HEK293 (cell line): Measurements from ENCODE around the gene PDZD2.

ENCODE experiments used
- CTCF ChIA-PET: fragments of 350-600 bp; formaldehyde crosslinking; extraction: SDS; loops from one replicate; lab custom pipeline; 2021; ENCODE audit warnings: antibody characterized with exemption; lab: Yijun Ruan, JAX
- POLR2A ChIA-PET: fragments of 300-600 bp; formaldehyde crosslinking; extraction: SDS; loops from one replicate; lab custom pipeline; 2020; ENCODE audit warnings: antibody characterized with exemption, inconsistent platforms; lab: Yijun Ruan, JAX
- H3K27ac ChIP-seq: fragments of 200-500 bp; sonication (Bioruptor generic); 2 replicates; pipeline ENCODE4 v1.5.1; 2014; ENCODE audit warnings: low read depth, low read length, control low read depth, inconsistent platforms; ENCODE audit errors: extremely low read depth
- H3K36me3 ChIP-seq, 2 experiments: fragments of 200-500 bp in 1 of 2; sonication (Bioruptor generic) in 1 of 2; 1 replicate in 1 of 2; 2 replicates in 1 of 2; pipeline ENCODE4 v1.5.1; 2014 to 2017; ENCODE audit warnings: inconsistent platforms in 2 of 2, low read length in 2 of 2; ENCODE audit not compliant: control insufficient read depth in 2 of 2, insufficient read depth in 1 of 2
- H3K4me1 ChIP-seq: fragments of 200-500 bp; sonication (Bioruptor generic); 2 replicates; pipeline ENCODE4 v1.5.1; 2014; ENCODE audit warnings: mild to moderate bottlenecking, low read length, inconsistent platforms; ENCODE audit not compliant: control insufficient read depth, insufficient read depth
- H3K4me3 ChIP-seq: 2 replicates; pipeline ENCODE4 v1.5.1; 2011; ENCODE audit warnings: low read depth, mild to moderate bottlenecking, control low read depth, low read length, moderate library complexity
- H3K9me3 ChIP-seq: fragments of 200-500 bp; sonication (Bioruptor generic); 2 replicates; pipeline ENCODE4 v1.5.1; 2014; ENCODE audit warnings: low read depth, low read length, inconsistent platforms; ENCODE audit not compliant: control insufficient read depth, insufficient read depth
- EGR2 ChIP-seq: fragments of 450-650 bp; formaldehyde crosslinking; IDR thresholded peaks from 2 replicates; pipeline ENCODE4 v1.5.1; 2016; ENCODE audit warnings: low read depth, missing biosample characterization, missing genetic modification characterization
- GLIS1 ChIP-seq: fragments of 450-650 bp; formaldehyde crosslinking; IDR thresholded peaks from 2 replicates; pipeline ENCODE4 v1.5.1; 2016; ENCODE audit warnings: missing biosample characterization, missing genetic modification characterization
- IKZF3 ChIP-seq: fragments of 450-650 bp; IDR thresholded peaks from 2 replicates; pipeline ENCODE4 v1.5.0; 2018; ENCODE audit warnings: missing biosample characterization, mild to moderate bottlenecking, missing genetic modification characterization, moderate library complexity
- KLF9 ChIP-seq: fragments of 450-650 bp; formaldehyde crosslinking; IDR thresholded peaks from 2 replicates; pipeline ENCODE4 v1.5.1; 2016; ENCODE audit warnings: missing biosample characterization, missing genetic modification characterization, low read depth
- MZF1 ChIP-seq: fragments of 450-650 bp; formaldehyde crosslinking; IDR thresholded peaks from 2 replicates; pipeline ENCODE4 v1.5.1; 2017; ENCODE audit warnings: missing biosample characterization, missing genetic modification characterization, borderline replicate concordance
- WT1 ChIP-seq: fragments of 450-650 bp; formaldehyde crosslinking; IDR thresholded peaks from 2 replicates; pipeline ENCODE4 v1.5.1; 2016; ENCODE audit warnings: missing biosample characterization, missing genetic modification characterization
- YY1 ChIP-seq: fragments of 450-650 bp; formaldehyde crosslinking; IDR thresholded peaks from 2 replicates; pipeline ENCODE4 v1.5.1; 2018; ENCODE audit warnings: missing biosample characterization, missing genetic modification characterization
- YY2 ChIP-seq: fragments of 450-650 bp; formaldehyde crosslinking; IDR thresholded peaks from 2 replicates; pipeline ENCODE4 v1.5.1; 2016; ENCODE audit warnings: missing biosample characterization, missing genetic modification characterization
- ZEB2 ChIP-seq: fragments of 450-650 bp; formaldehyde crosslinking; IDR thresholded peaks from 2 replicates; pipeline ENCODE4 v1.5.1; 2016; ENCODE audit warnings: missing biosample characterization, missing genetic modification characterization
- ZFHX2 ChIP-seq: fragments of 450-650 bp; formaldehyde crosslinking; conservative IDR thresholded peaks from 2 replicates; pipeline ENCODE4 v1.5.1; 2016; ENCODE audit warnings: missing biosample characterization, missing genetic modification characterization
- ZFP3 ChIP-seq: fragments of 450-650 bp; formaldehyde crosslinking; IDR thresholded peaks from 2 replicates; pipeline ENCODE4 v1.5.1; 2016; ENCODE audit warnings: low read depth, missing biosample characterization, missing genetic modification characterization
- ZIC2 ChIP-seq: fragments of 450-650 bp; formaldehyde crosslinking; IDR thresholded peaks from 2 replicates; pipeline ENCODE4 v1.5.1; 2016; ENCODE audit warnings: missing biosample characterization, missing genetic modification characterization
- ZNF2 ChIP-seq: fragments of 450-650 bp; formaldehyde crosslinking; IDR thresholded peaks from 2 replicates; pipeline ENCODE4 v1.5.1; 2016; ENCODE audit warnings: missing biosample characterization, missing genetic modification characterization
- ZNF211 ChIP-seq: fragments of 450-650 bp; formaldehyde crosslinking; IDR thresholded peaks from 2 replicates; pipeline ENCODE4 v1.5.1; 2016; ENCODE audit warnings: low read depth, missing biosample characterization, missing genetic modification characterization
- ZNF266 ChIP-seq: fragments of 450-650 bp; formaldehyde crosslinking; IDR thresholded peaks from 2 replicates; pipeline ENCODE4 v1.5.1; 2016; ENCODE audit warnings: missing biosample characterization, missing genetic modification characterization, low read depth
- ZNF335 ChIP-seq: fragments of 450-650 bp; formaldehyde crosslinking; conservative IDR thresholded peaks from 2 replicates; pipeline ENCODE4 v1.5.1; 2016; ENCODE audit warnings: missing biosample characterization, missing genetic modification characterization
- ZNF561 ChIP-seq: fragments of 450-650 bp; IDR thresholded peaks from 2 replicates; pipeline ENCODE4 v1.5.1; 2018; ENCODE audit warnings: missing biosample characterization, missing genetic modification characterization, borderline replicate concordance
- ZNF629 ChIP-seq: fragments of 450-650 bp; formaldehyde crosslinking; IDR thresholded peaks from 2 replicates; pipeline ENCODE4 v1.5.1; 2017; ENCODE audit warnings: missing biosample characterization, missing genetic modification characterization
- ZNF660 ChIP-seq: fragments of 450-650 bp; IDR thresholded peaks from 2 replicates; pipeline ENCODE4 v1.5.1; 2018; ENCODE audit warnings: missing biosample characterization, mild to moderate bottlenecking, missing genetic modification characterization
- ZNF76 ChIP-seq: fragments of 450-650 bp; formaldehyde crosslinking; IDR thresholded peaks from 2 replicates; pipeline ENCODE4; 2016; ENCODE audit warnings: low read depth, missing biosample characterization, missing genetic modification characterization, borderline replicate concordance
- TF ChIP-seq, protein P1 (sequence below): fragments of 450-650 bp; formaldehyde crosslinking; optimal IDR thresholded peaks from 2 replicates; pipeline ENCODE3; 2016; ENCODE audit warnings: missing biosample characterization, mild to moderate bottlenecking, missing genetic modification characterization
- TF ChIP-seq, protein P2 (sequence below): fragments of 450-650 bp; formaldehyde crosslinking; IDR thresholded peaks from 2 replicates; pipeline ENCODE4 v1.5.1; 2017; ENCODE audit warnings: missing biosample characterization, missing genetic modification characterization
- TF ChIP-seq, protein P3 (sequence below): fragments of 450-650 bp; formaldehyde crosslinking; IDR thresholded peaks from 2 replicates; pipeline ENCODE4 v1.5.1; 2016; ENCODE audit warnings: missing biosample characterization, missing genetic modification characterization
- TF ChIP-seq, protein P4 (sequence below): fragments of 450-650 bp; formaldehyde crosslinking; IDR thresholded peaks from 2 replicates; pipeline ENCODE4 v1.5.1; 2017; ENCODE audit warnings: missing biosample characterization, missing genetic modification characterization
- TF ChIP-seq, protein P5 (sequence below): fragments of 450-650 bp; formaldehyde crosslinking; IDR thresholded peaks from 2 replicates; pipeline ENCODE4 v1.5.1; 2017; ENCODE audit warnings: missing biosample characterization, missing genetic modification characterization
- TF ChIP-seq, protein P6 (sequence below): fragments of 450-650 bp; formaldehyde crosslinking; IDR thresholded peaks from 2 replicates; pipeline ENCODE4 v1.5.1; 2016; ENCODE audit warnings: missing biosample characterization, missing genetic modification characterization

The PDZD2 gene

DNA sequence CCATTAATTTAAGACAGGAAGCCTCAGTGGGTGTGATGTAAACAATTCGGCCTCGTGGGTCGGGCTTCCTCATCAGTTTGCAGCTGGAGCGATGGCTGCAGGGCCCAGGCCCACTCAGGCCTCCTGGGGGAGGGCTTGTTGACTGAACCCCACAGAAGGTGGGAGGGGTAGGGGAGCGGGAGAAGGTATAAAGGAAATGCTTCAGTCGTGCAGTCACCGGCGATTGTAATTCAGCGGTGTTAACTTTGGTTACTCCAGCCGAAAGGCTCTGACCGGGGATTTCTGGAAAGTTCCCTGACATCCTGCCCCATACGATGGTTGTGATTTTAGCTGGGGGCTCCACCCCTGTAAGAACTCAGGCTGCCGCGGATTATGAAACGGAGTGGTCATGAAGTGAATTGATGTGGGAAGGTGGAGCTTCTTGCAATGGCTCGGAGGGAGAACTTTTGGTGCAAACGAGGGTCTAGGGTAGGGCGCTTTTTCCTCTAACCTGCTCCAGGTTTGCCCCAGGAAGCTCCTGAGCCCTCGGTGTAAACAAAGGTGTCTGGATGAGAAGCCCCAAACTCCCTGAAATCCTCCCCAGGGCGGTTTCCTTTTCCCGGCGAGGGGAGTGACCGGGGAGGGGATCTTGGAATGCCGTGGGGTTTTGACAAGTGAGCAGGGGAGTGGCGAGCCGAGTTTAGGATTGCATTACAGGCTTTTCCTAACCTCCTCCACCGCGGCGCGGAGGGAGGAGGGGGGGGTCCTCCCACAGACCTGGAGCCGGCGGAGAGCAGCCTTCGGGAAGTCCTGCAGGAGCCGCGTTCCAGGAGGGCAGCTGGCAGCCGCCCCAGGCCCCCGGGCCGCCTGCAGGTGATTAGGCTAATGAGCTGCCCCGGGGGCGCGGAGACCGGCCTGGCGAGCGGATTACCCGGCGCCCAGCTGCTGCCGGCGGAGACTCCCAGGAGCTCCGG is 215.5 kb downstream of the PDZD2 start:
- Histone ChIP-seq H3K36me3 (no peaks in the 10 kb centered on the region), H3K4me3 (peak overlapping the region; percentile 52), H3K9me3 (no peaks in the 10 kb centered on the region), H3K27ac (peak overlapping the region; percentile 54; the same call in 1 of the 2 replicates), H3K4me1 (peaks cover 10% of the 10 kb centered on the region)
- ChIA-PET POLR2A (interaction anchor here (1.3 kb wide), 1 partner anchor 44 kb away, joined by 4 read pairs; no protein-coding TSS in a partner anchor), CTCF (interaction anchor here (0.5 to 2.5 kb wide), 9 partner anchors 9 to 278 kb away, joined by 3 to 14 read pairs (median 3); no protein-coding TSS in a partner anchor)
- TF ChIP-seq GLIS1 (tag by site-specific recombination) (peak; percentile 99), YY2 (no peak), MZF1 (peak; percentile 92), ZNF266 (tag by site-specific recombination) (no peak), ZFHX2 (tag by site-specific recombination) (peak; percentile 87), WT1 (tag by site-specific recombination) (peak; percentile 97), ZNF561 (tag by site-specific recombination) (peak; percentile 67; the same call in 1 of the 2 replicates), ZNF211 (tag by site-specific recombination) (no peak), ZNF335 (tag by site-specific recombination) (no peak), ZNF76 (peak; percentile 24; the same call in 1 of the 2 replicates), YY1 (tag by site-specific recombination) (no peak), EGR2 (peak; percentile 92), ZNF2 (tag by site-specific recombination) (0 out of 2 replicates have a peak, but pooled peaks have one; percentile 27), IKZF3 (peak; percentile 90), ZNF629 (no peak), ZEB2 (tag by site-specific recombination) (peak; percentile 59; the same call in 1 of the 2 replicates), ZIC2 (peak; percentile 98), KLF9 (tag by site-specific recombination) (peak; percentile 10; the same call in 1 of the 2 replicates), ZFP3 (tag by site-specific recombination) (peak; percentile 71; the same call in 1 of the 2 replicates), ZNF660 (tag by site-specific recombination) (peak; percentile 35; the same call in 1 of the 2 replicates)
- TF ChIP-seq, protein P1, sequence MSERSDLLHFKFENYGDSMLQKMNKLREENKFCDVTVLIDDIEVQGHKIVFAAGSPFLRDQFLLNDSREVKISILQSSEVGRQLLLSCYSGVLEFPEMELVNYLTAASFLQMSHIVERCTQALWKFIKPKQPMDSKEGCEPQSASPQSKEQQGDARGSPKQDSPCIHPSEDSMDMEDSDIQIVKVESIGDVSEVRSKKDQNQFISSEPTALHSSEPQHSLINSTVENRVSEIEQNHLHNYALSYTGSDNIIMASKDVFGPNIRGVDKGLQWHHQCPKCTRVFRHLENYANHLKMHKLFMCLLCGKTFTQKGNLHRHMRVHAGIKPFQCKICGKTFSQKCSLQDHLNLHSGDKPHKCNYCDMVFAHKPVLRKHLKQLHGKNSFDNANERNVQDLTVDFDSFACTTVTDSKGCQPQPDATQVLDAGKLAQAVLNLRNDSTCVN (tag by site-specific recombination), result peak; percentile 44
- TF ChIP-seq, protein P2, sequence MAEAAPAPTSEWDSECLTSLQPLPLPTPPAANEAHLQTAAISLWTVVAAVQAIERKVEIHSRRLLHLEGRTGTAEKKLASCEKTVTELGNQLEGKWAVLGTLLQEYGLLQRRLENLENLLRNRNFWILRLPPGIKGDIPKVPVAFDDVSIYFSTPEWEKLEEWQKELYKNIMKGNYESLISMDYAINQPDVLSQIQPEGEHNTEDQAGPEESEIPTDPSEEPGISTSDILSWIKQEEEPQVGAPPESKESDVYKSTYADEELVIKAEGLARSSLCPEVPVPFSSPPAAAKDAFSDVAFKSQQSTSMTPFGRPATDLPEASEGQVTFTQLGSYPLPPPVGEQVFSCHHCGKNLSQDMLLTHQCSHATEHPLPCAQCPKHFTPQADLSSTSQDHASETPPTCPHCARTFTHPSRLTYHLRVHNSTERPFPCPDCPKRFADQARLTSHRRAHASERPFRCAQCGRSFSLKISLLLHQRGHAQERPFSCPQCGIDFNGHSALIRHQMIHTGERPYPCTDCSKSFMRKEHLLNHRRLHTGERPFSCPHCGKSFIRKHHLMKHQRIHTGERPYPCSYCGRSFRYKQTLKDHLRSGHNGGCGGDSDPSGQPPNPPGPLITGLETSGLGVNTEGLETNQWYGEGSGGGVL (tag by site-specific recombination), result peak; percentile 92
- TF ChIP-seq, protein P3, sequence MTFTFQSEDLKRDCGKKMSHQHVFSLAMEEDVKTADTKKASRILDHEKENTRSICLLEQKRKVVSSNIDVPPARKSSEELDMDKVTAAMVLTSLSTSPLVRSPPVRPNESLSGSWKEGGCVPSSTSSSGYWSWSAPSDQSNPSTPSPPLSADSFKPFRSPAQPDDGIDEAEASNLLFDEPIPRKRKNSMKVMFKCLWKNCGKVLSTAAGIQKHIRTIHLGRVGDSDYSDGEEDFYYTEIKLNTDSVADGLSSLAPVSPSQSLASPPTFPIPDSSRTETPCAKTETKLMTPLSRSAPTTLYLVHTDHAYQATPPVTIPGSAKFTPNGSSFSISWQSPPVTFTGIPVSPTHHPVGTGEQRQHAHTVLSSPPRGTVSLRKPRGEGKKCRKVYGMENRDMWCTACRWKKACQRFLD, result no peak
- TF ChIP-seq, protein P4, sequence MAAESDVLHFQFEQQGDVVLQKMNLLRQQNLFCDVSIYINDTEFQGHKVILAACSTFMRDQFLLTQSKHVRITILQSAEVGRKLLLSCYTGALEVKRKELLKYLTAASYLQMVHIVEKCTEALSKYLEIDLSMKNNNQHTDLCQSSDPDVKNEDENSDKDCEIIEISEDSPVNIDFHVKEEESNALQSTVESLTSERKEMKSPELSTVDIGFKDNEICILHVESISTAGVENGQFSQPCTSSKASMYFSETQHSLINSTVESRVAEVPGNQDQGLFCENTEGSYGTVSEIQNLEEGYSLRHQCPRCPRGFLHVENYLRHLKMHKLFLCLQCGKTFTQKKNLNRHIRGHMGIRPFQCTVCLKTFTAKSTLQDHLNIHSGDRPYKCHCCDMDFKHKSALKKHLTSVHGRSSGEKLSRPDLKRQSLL (tag by site-specific recombination), result peak; percentile 60; the same call in 1 of the 2 replicates
- TF ChIP-seq, protein P5, sequence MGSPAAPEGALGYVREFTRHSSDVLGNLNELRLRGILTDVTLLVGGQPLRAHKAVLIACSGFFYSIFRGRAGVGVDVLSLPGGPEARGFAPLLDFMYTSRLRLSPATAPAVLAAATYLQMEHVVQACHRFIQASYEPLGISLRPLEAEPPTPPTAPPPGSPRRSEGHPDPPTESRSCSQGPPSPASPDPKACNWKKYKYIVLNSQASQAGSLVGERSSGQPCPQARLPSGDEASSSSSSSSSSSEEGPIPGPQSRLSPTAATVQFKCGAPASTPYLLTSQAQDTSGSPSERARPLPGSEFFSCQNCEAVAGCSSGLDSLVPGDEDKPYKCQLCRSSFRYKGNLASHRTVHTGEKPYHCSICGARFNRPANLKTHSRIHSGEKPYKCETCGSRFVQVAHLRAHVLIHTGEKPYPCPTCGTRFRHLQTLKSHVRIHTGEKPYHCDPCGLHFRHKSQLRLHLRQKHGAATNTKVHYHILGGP, result no peak
- TF ChIP-seq, protein P6, sequence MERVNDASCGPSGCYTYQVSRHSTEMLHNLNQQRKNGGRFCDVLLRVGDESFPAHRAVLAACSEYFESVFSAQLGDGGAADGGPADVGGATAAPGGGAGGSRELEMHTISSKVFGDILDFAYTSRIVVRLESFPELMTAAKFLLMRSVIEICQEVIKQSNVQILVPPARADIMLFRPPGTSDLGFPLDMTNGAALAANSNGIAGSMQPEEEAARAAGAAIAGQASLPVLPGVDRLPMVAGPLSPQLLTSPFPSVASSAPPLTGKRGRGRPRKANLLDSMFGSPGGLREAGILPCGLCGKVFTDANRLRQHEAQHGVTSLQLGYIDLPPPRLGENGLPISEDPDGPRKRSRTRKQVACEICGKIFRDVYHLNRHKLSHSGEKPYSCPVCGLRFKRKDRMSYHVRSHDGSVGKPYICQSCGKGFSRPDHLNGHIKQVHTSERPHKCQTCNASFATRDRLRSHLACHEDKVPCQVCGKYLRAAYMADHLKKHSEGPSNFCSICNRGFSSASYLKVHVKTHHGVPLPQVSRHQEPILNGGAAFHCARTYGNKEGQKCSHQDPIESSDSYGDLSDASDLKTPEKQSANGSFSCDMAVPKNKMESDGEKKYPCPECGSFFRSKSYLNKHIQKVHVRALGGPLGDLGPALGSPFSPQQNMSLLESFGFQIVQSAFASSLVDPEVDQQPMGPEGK (tag by site-specific recombination), result peak; percentile 81
